ENCODE measurements around the gene DNAJB1.

The DNAJB1 gene

DNA sequence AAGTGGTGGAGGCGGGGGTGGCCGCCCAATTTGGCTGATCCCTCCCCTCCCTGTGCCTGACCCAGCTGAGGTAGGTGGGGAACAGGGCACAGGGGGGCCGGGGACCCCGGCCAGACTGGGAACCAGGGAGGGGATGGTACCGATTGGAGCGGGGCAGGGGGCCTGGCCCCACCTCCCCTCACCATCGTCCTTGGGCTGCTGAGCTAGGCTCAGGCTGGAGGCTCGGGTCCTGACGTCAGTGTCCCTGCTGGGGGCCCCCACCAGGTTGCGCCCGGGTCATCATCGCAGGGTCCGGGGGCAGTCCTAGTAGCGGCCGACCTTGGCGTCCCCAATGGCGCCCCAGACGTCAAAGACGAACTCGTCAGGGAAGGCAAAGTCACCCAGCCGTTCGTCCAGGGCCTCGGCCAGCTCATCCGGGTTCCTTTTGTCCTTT, 40.1 kb downstream of the DNAJB1 start:
- H3K36me3 ChIP-seq (ENCODE audit: control insufficient read depth, insufficient read depth, low read length), result peaks cover 9% of the 10 kb centered on the region
- peaks cover 6% of the 10 kb centered on the region; the same call in 1 of the 2 replicates for H3K4me1 ChIP-seq (ENCODE audit: control insufficient read depth, insufficient read depth, low read length)
- H3K4me3 ChIP-seq (ENCODE audit: low read length), result no peak overlapping the region
- DNase-seq (ENCODE audit: low read depth, low spot score), result no peak
- no CpG with 5 or more reads among the region's 24 CpGs for WGBS (ENCODE audit: insufficient coverage, insufficient read length)
- no peak overlapping the region for H3K27ac ChIP-seq (ENCODE audit: low read length)
- H3K27me3 ChIP-seq (ENCODE audit: control insufficient read depth, insufficient read depth, low read length), result no peaks in the 10 kb centered on the region
- H3K9me3 ChIP-seq (ENCODE audit: control insufficient read depth, insufficient read depth, low read length), result no peaks in the 10 kb centered on the region

DNA sequence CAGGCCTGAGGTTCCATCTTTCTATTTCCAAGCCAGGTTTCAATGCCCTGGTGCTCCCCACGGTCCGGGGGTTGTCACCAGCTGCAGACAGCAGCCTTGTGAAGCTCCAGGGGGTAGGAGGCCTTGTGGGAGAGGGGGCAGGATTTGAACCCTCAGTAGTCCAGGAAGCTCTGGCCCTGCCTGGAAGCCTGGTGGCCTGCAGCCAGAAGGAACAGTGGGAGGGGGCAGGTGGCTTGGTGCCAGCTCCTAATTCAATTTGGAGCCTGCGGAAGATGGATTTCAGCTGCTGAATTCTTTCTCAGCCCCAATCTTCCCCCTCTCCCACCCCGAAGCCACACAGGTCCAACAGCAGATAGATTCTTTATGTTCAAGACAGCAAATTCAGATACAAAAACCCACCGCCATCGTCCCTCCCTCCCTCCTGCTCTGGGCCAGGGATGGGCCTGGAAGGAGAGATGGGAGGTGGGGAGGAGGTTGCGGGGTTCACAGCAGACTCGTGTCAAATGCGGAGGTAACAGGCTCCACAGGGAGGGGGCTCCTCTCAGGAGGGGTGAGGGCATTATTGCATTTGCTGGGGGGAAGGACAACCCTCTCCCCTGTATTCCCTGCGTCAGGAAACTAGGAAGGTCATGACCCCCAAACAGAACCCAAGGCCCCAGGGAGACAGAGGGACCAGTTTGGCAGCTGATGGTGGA, 40.6 kb downstream of the DNAJB1 start:
- H3K27me3 ChIP-seq (ENCODE audit: control insufficient read depth, insufficient read depth, low read length), result no peaks in the 10 kb centered on the region
- no peak overlapping the region for H3K4me3 ChIP-seq (ENCODE audit: low read length)
- peaks cover 6% of the 10 kb centered on the region; the same call in 1 of the 2 replicates for H3K4me1 ChIP-seq (ENCODE audit: control insufficient read depth, insufficient read depth, low read length)
- no peaks in the 10 kb centered on the region for H3K9me3 ChIP-seq (ENCODE audit: control insufficient read depth, insufficient read depth, low read length)
- peaks cover 9% of the 10 kb centered on the region for H3K36me3 ChIP-seq (ENCODE audit: control insufficient read depth, insufficient read depth, low read length)
- no peak for DNase-seq (ENCODE audit: low read depth, low spot score)
- H3K27ac ChIP-seq (ENCODE audit: low read length), result no peak overlapping the region
- WGBS (ENCODE audit: insufficient coverage, insufficient read length), result no CpG with 5 or more reads among the region's 10 CpGs

DNA sequence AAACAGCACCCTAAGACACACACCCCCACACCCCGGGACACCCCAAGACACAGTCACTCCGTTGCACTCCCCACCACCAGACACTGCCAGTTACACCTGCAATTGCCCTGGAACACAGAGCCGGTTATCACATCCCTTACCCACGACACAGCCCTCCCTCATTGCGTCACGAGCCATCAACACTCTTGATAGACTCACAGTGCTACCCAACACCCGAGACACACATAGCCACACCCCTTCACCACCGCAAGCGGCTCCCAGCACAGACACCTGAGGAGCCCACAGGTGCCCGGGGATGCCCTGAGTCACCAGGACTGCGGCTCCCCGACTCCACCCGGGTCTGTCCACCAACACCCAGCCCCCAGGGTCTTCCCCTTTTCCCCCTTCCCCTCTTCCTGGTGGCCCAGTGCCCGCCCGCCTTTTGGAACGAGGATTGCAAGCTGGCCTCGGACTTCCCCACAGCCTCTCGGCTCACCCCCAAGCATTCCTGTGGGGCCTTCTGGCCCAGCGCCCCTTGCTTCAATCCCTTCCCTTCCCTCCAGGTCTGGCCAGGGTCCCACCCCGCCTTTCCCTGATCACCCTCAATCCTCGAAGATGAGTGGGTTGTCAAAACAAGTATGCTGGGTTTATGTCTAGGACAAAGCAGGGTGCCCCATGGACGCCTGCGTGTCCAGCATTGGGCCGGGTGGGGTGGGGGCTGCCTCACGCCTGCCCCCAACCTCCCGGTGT, 41.4 kb downstream of the DNAJB1 start:
- Histone ChIP-seq H3K9me3 (ENCODE audit: control insufficient read depth, insufficient read depth, low read length) (no peaks in the 10 kb centered on the region), H3K27ac (ENCODE audit: low read length) (no peak overlapping the region), H3K4me1 (ENCODE audit: control insufficient read depth, insufficient read depth, low read length) (peaks cover 6% of the 10 kb centered on the region; the same call in 1 of the 2 replicates), H3K27me3 (ENCODE audit: control insufficient read depth, insufficient read depth, low read length) (no peaks in the 10 kb centered on the region), H3K4me3 (ENCODE audit: low read length) (no peak overlapping the region), H3K36me3 (ENCODE audit: control insufficient read depth, insufficient read depth, low read length) (peaks cover 7% of the 10 kb centered on the region)
- no peak for DNase-seq (ENCODE audit: low read depth, low spot score)
- WGBS (ENCODE audit: insufficient coverage, insufficient read length), result no CpG with 5 or more reads among the region's 26 CpGs

DNA sequence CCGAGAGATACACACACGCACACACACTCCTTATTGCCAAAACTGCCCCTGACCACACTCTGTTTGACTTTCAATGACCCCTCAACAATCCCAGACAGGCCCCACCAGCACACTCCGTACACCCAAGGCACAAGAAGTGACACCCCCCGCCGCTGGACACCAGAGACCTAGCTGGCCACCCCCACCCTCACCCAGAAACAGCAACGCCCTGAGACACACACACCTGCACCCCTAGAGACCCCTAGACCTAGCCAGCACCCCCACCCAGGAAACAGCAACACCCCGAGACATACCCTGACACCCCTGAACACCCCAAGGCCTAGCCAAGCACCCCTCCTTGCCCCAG, 41.9 kb downstream of the DNAJB1 start:
- WGBS (ENCODE audit: insufficient coverage, insufficient read length), result no CpG with 5 or more reads among the region's 7 CpGs
- Histone ChIP-seq H3K27me3 (ENCODE audit: control insufficient read depth, insufficient read depth, low read length) (no peaks in the 10 kb centered on the region), H3K4me3 (ENCODE audit: low read length) (no peak overlapping the region), H3K36me3 (ENCODE audit: control insufficient read depth, insufficient read depth, low read length) (peaks cover 6% of the 10 kb centered on the region), H3K4me1 (ENCODE audit: control insufficient read depth, insufficient read depth, low read length) (peaks cover 6% of the 10 kb centered on the region), H3K27ac (ENCODE audit: low read length) (no peak overlapping the region), H3K9me3 (ENCODE audit: control insufficient read depth, insufficient read depth, low read length) (no peaks in the 10 kb centered on the region)
- no peak for DNase-seq (ENCODE audit: low read depth, low spot score)

DNA sequence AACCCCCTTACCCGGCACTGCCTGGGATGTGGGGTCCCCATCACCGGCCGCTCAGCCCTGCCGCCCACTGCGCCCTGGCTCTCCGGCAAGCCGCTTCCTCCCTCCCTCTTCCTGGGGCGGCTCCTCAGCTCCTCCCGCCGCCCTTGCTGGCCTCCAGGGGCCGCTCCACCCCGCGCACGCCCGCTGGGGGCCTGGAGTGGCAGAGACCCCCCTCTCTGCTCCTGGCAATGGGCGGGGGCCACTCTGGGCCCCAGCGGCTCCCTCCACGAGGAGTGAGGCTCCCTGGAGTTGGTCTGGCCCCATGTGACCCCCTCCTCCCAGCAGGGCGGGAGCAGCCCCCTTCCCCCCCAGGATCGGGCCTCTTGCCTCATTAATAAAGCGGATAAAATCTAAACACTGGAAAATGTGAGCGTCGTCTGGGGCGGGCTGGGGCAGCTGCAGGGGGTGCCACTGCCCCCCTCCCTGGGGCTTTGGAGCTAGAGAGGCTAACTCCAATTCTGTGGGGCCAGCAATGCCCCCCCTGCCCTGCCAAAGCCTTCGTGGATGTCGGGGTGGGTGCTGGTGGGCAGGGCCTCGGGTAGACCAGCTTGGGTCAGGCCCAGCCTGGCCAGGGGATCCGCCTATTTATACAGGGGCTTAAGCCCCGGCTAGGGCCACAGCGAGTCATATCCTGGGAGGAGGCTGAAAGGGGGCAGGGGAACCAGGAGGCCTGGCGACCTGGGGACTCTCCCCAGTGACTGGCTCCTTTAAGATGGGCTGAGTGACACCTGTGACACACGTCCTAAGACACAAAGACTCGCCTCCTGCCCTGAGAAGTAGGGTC, 42.7 kb downstream of the DNAJB1 start, which contains the start of gene PTGER1:
Gene PTGER1 (minus strand): TSS at position 104 of the 823 bp plus-strand sequence. CDS start 1,034 bp downstream, outside the sequence.
- Histone ChIP-seq H3K27ac (ENCODE audit: low read length) (no peak within 1 kb of the TSS), H3K4me3 (ENCODE audit: low read length) (no peak within 1 kb of the TSS), H3K9me3 (ENCODE audit: control insufficient read depth, insufficient read depth, low read length) (no peaks in the 10 kb centered on the region), H3K27me3 (ENCODE audit: control insufficient read depth, insufficient read depth, low read length) (no peaks in the 10 kb centered on the region), H3K36me3 (ENCODE audit: control insufficient read depth, insufficient read depth, low read length) (peaks cover 10% of the 10 kb centered on the region), H3K4me1 (ENCODE audit: control insufficient read depth, insufficient read depth, low read length) (peaks cover 6% of the 10 kb centered on the region)
- no peak for DNase-seq (ENCODE audit: low read depth, low spot score)
- WGBS (ENCODE audit: insufficient coverage, insufficient read length), result no CpG with 5 or more reads among the region's 33 CpGs

DNA sequence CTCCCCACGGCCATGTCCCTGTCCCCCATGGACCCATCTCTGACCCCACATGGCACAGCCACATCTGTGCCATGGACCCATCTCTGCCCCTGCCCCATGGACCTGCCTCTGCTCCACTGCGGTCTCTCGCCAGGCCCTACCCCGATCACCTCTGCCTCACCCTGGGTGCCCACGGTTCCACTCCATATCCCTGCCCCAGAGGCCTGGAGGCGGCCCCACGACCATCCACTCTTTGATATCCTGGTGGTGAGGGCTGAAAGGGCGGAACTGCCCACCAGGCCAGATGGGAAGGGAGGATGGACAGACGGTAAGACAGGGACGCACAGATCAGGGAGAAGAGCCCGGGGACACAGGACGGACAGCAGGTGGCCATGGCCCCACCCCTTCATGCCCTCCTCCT, 43.4 kb downstream of the DNAJB1 start:
- Histone ChIP-seq H3K27me3 (ENCODE audit: control insufficient read depth, insufficient read depth, low read length) (no peaks in the 10 kb centered on the region), H3K27ac (ENCODE audit: low read length) (no peak overlapping the region), H3K36me3 (ENCODE audit: control insufficient read depth, insufficient read depth, low read length) (peaks cover 12% of the 10 kb centered on the region), H3K4me1 (ENCODE audit: control insufficient read depth, insufficient read depth, low read length) (peaks cover 5% of the 10 kb centered on the region), H3K4me3 (ENCODE audit: low read length) (no peak overlapping the region), H3K9me3 (ENCODE audit: control insufficient read depth, insufficient read depth, low read length) (no peaks in the 10 kb centered on the region)
- WGBS (ENCODE audit: insufficient coverage, insufficient read length), result no CpG with 5 or more reads among the region's 12 CpGs
- no peak for DNase-seq (ENCODE audit: low read depth, low spot score)

DNA sequence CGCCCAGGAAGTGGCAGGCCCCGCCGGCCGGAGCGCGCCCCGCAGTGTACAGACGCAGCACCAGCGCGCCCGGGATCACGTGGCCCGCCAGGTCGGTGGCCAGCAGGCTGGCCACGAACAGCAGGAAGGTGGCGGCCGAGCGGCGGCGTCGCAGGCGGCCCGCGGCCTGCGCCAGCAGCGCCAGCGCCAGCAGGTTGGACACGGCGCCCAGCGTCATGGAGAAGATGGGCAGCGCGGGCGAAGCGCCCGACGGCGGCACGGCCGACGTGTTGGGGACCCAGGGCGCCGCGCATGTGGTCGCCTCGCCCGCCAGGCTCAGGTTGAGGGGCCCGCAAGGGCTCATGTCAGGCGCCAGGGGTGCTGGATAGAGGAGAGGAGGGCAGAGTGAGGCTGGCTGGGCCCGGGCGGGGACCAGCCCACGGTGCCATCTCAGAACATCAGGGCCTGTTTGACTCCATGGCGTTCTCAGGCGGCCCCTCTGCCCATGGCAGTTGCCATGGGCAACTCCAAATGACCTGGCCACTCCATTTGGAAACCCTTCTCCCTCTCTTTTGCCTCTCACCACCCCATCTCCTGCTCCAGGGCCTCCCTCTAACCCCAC, 44.1 kb downstream of the DNAJB1 start:
- WGBS (ENCODE audit: insufficient coverage, insufficient read length), result no CpG with 5 or more reads among the region's 53 CpGs
- H3K4me1 ChIP-seq (ENCODE audit: control insufficient read depth, insufficient read depth, low read length), result peaks cover 4% of the 10 kb centered on the region
- no peak for DNase-seq (ENCODE audit: low read depth, low spot score)

DNA sequence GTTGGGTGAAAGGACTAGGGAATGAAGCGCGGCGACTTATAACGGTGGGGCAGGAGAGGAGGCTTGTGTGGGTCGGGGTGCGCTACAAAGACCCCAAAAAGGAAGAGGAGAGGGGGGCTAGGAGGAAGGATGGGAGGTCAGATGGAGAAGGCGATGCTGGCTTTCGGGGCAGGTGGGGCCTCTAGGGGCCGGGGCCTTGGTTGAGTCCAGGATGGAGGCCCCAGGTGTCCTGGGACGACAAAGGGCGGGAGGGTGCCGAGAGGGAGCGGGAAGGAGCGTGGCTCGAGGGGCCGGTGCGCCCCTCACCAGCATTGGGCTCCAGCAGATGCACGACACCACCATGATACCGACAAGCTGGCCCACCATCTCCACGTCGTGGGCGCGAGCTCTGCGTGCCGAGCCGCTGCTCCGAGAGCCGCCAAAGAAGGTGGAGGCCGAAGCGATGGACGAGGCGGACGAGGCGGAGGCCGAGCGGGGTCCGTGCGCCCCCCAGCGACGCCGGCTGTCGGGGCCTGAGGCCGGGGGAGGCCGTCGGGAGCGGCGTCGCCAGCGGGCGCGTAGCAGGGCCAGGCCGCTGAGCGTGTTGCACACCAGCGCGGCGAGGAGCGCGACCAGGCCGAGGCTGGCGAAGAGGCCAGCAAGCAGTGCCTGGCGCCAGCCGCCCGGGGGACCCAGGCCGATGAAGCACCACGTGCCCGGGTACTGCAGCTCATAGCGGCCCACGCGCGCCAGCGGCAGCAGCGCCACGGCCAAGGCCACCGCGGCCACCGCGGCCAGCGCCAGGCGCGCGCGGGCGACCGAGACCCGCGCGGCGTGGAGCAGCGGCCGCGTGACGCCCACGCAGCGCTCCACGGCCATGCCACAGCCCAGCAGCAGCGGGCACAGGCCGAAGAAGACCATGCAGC, 44.9 kb downstream of the DNAJB1 start:
- WGBS (ENCODE audit: insufficient coverage, insufficient read length), result no CpG with 5 or more reads among the region's 97 CpGs
- Histone ChIP-seq H3K9me3 (ENCODE audit: control insufficient read depth, insufficient read depth, low read length) (no peaks in the 10 kb centered on the region), H3K4me3 (ENCODE audit: low read length) (no peak overlapping the region), H3K4me1 (ENCODE audit: control insufficient read depth, insufficient read depth, low read length) (peaks cover 4% of the 10 kb centered on the region), H3K27me3 (ENCODE audit: control insufficient read depth, insufficient read depth, low read length) (no peaks in the 10 kb centered on the region), H3K36me3 (ENCODE audit: control insufficient read depth, insufficient read depth, low read length) (peaks cover 8% of the 10 kb centered on the region), H3K27ac (ENCODE audit: low read length) (no peak overlapping the region)
- DNase-seq (ENCODE audit: low read depth, low spot score), result no peak

More for the DNA sequence above, 44.1 kb downstream of the DNAJB1 start:
- Histone ChIP-seq H3K27me3 (ENCODE audit: control insufficient read depth, insufficient read depth, low read length) (no peaks in the 10 kb centered on the region), H3K4me3 (ENCODE audit: low read length) (no peak overlapping the region), H3K36me3 (ENCODE audit: control insufficient read depth, insufficient read depth, low read length) (peaks cover 12% of the 10 kb centered on the region), H3K27ac (ENCODE audit: low read length) (no peak overlapping the region), H3K9me3 (ENCODE audit: control insufficient read depth, insufficient read depth, low read length) (no peaks in the 10 kb centered on the region)

DNA sequence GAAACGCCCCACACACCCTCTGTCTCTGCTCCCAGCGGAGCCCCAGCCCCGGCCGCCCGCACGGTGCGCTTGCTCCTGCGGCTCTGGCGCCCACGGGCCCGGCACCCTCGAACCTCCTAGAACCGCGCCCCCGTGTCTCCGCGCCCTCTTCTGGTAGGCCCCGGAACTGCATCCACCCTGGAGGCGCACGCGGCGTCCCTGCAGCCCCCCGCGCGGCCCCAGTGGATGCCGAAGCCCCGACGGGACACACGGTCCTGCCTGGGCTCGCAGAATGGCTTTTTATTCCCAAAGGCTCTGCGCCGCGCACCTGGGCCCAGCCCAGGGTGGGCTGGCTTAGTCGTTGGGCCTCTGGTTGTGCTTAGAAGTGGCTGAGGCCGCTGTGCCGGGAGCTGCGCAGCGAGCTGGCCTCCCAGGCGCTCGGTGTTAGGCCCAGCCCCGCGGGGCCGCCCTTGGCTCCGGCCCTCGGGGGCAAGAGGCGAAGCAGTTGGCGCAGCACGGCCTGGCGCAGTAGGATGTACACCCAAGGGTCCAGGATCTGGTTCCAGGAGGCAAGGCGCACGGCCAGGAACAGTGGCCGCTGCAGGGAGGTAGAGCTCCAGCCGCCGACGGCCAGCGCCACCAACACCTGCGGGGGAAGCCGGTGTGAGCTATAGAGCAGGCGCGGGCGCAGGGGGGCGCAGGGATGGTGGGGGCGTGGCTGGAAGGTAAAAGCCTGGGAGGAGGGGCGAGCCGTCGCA, 45.8 kb downstream of the DNAJB1 start:
- Histone ChIP-seq H3K4me3 (ENCODE audit: low read length) (peak overlapping the region; percentile 37; the same call in 1 of the 2 replicates), H3K9me3 (ENCODE audit: control insufficient read depth, insufficient read depth, low read length) (no peaks in the 10 kb centered on the region), H3K27me3 (ENCODE audit: control insufficient read depth, insufficient read depth, low read length) (no peaks in the 10 kb centered on the region), H3K36me3 (ENCODE audit: control insufficient read depth, insufficient read depth, low read length) (peaks cover 10% of the 10 kb centered on the region), H3K4me1 (ENCODE audit: control insufficient read depth, insufficient read depth, low read length) (peaks cover 4% of the 10 kb centered on the region), H3K27ac (ENCODE audit: low read length) (no peak overlapping the region)
- no peak for DNase-seq (ENCODE audit: low read depth, low spot score)
- no CpG with 5 or more reads among the region's 66 CpGs for WGBS (ENCODE audit: insufficient coverage, insufficient read length)
